Natural killer cell (primary cell): ENCODE data around the gene JAZF1. TPM values are rescaled to one million over a fixed set of nuclear protein-coding genes. Genes with fewer than 3 reads are reported as not detected.
"Not testable (repeated sequence)": the region's sequence is repeated elsewhere in the genome, so short reads cannot be mapped to it uniquely, and the experiment has no call there.

Experiments
- ATAC-seq, 3 donors: fragments of 150-1000 bp in 2 of 3; fragments of 200-7000 bp in 1 of 3; cut with Tn5 transposase; 1 replicate in 1 of 3; 2 replicates in 2 of 3; pipeline ENCODE4 v1.10.0; 2021; ENCODE audit warnings: mild to moderate bottlenecking in 2 of 3, moderate library complexity in 2 of 3
- DNase-seq, 2 donors: peaks; one replicate each; pipeline versions ENCODE4 v3.0.0 to v3.0.0-alpha.2; 2013 to 2021; ENCODE audit warnings: mixed read lengths in 1 of 2
- H3K27ac ChIP-seq: one replicate; pipeline ENCODE4 v1.5.1; 2013; ENCODE audit warnings: mild to moderate bottlenecking, low read length
- H3K27me3 ChIP-seq: one replicate; pipeline ENCODE4 v1.6.1; 2013; ENCODE audit warnings: low read length; ENCODE audit not compliant: control insufficient read depth, insufficient read depth
- H3K36me3 ChIP-seq: one replicate; pipeline ENCODE4 v1.6.1; 2013; ENCODE audit warnings: low read length; ENCODE audit not compliant: control insufficient read depth, insufficient read depth
- H3K4me1 ChIP-seq: one replicate; pipeline ENCODE4 v1.6.1; 2013; ENCODE audit warnings: low read length; ENCODE audit not compliant: control insufficient read depth, insufficient read depth
- H3K4me3 ChIP-seq: one replicate; pipeline ENCODE4 v1.5.1; 2013; ENCODE audit warnings: low read length
- H3K9me3 ChIP-seq: one replicate; pipeline ENCODE4 v1.6.1; 2013; ENCODE audit warnings: low read length; ENCODE audit not compliant: control insufficient read depth, insufficient read depth
- H3K27ac Mint-ChIP-seq, 2 donors: one replicate each; pipeline ENCODE4 v1.8.0; 2022; ENCODE audit warnings: mild to moderate bottlenecking in 2 of 2, mixed read lengths in 2 of 2, moderate library complexity in 1 of 2
- H3K27me3 Mint-ChIP-seq, 2 donors: one replicate each; pipeline ENCODE4 v1.8.0; 2022; ENCODE audit warnings: low read depth in 2 of 2, mixed read lengths in 2 of 2
- H3K36me3 Mint-ChIP-seq: one replicate; pipeline ENCODE4 v1.8.0; 2022; ENCODE audit warnings: mixed read lengths
- H3K4me1 Mint-ChIP-seq, 2 donors: one replicate each; pipeline ENCODE4 v1.8.0; 2022; ENCODE audit warnings: mixed read lengths in 2 of 2
- H3K4me3 Mint-ChIP-seq: one replicate; pipeline ENCODE4 v1.8.0; 2022; ENCODE audit warnings: mild to moderate bottlenecking, moderate library complexity, mixed read lengths
- H3K9me3 Mint-ChIP-seq, 2 donors: one replicate each; pipeline ENCODE4 v1.8.0; 2022; ENCODE audit warnings: mixed read lengths in 2 of 2
- CTCF ChIP-seq: fragments of 200-600 bp; IDR thresholded peaks from one replicate; pipeline ENCODE4 v1.8.0; 2022; ENCODE audit warnings: antibody characterized with exemption
- WGBS: methylation state at CpG from one replicate; pipeline ENCODE4 v1.1.7; 2013; ENCODE audit warnings: missing lambda C conversion rate; ENCODE audit not compliant: insufficient coverage; 5-methylcytosine and 5-hydroxymethylcytosine counted together
- intact Hi-C: fragments of 100-400 bp; cut with micrococcal nuclease; formaldehyde crosslinking; loops from one replicate; pipeline ENCODE4 v1.14.2; 2022
- total RNA-seq, 4 donors: library from RNA; stranded (reverse); fragments of 120-200 nt in 1 of 4; gene quantifications; one replicate each; pipeline versions ENCODE4 v1.2.3 to v1.2.4, GENCODE V29; 2013 to 2022

Gene JAZF1
- total RNA-seq, 3 donors from 2014 or later (not counting 1 experiment from before 2014, with no cell fraction given), result 82.5 to 89.7 (median 87.6) TPM

DNA sequence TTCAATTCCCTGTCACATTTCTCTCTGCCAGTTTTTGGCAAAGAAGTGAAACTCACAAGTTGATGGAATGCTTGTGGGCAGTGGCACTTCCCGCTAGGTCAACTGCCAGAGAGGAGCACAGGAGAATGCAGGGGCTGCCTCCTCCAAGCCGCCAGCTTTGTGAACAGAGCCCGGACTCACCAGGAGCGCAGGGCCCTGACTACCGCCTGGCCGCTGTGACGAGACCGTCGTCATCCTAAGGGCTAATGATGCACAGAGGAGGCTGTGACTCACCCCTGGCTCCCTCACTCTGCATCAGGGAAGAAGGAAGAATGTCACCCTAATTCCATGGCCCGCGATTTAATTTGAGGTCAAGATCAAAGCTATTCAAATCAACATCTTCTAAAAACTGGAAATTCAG, 316.7 kb downstream of the JAZF1 start:
- ATAC-seq (no peak), DNase-seq (no peak)
- no peaks in the 10 kb centered on the region for H3K9me3 ChIP-seq
- intact Hi-C loops, result no loop called here
- 98% methylated on average over 11 of the region's 11 CpGs for WGBS
- H3K36me3 ChIP-seq, result no peaks in the 10 kb centered on the region
- H3K36me3 Mint-ChIP-seq, result peaks cover 8% of the 10 kb centered on the region
- no peaks in the 10 kb centered on the region for H3K27me3 Mint-ChIP-seq
- H3K27ac ChIP-seq, result no peak overlapping the region
- no peak overlapping the region for H3K4me3 ChIP-seq
- peak overlapping the region in 1 of 2 donors; percentile 43 for H3K27ac Mint-ChIP-seq
- no peak for TF ChIP-seq CTCF
- peaks cover 53 to 66% of the 10 kb centered on the region in 2 donors for H3K4me1 Mint-ChIP-seq
- peaks cover 4% of the 10 kb centered on the region for H3K4me1 ChIP-seq
- H3K4me3 Mint-ChIP-seq, result no peak overlapping the region
- no peaks in the 10 kb centered on the region for H3K9me3 Mint-ChIP-seq
- H3K27me3 ChIP-seq, result no peaks in the 10 kb centered on the region

DNA sequence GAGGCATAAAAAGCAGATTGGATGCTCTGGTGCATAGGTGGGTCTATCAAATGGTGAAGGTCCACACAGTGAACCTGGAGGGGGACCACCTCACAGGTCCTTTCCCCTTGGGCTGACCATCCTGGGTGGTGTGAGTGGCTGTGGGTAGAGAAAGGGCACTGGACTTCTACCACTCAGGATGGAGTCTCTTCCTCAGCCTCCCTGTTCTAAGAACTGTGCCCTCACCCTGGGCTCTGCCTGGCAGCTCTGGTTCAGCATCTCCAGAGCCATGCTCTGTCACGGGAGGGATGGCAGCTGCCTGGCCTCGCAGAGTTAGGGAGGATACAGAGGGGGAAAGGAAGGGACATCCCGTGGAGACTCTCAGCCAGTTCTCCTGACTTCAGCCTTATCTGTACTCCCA, 318.8 kb downstream of the JAZF1 start:
- peaks cover 48 to 61% of the 10 kb centered on the region in 2 donors for H3K4me1 Mint-ChIP-seq
- Histone ChIP-seq H3K36me3 (no peaks in the 10 kb centered on the region), H3K27ac (no peak overlapping the region), H3K9me3 (no peaks in the 10 kb centered on the region), H3K4me3 (no peak overlapping the region), H3K4me1 (peaks cover 2% of the 10 kb centered on the region), H3K27me3 (no peaks in the 10 kb centered on the region)
- H3K27ac Mint-ChIP-seq, result peak overlapping the region; percentile 70 to 88
- no peak for ATAC-seq
- intact Hi-C loops, result no loop called here
- WGBS, result 100% methylated on average over 2 of the region's 3 CpGs
- no peak for TF ChIP-seq CTCF
- H3K27me3 Mint-ChIP-seq, result no peaks in the 10 kb centered on the region
- no peak overlapping the region for H3K4me3 Mint-ChIP-seq
- no peaks in the 10 kb centered on the region for H3K9me3 Mint-ChIP-seq
- no peak for DNase-seq
- peaks cover 8% of the 10 kb centered on the region for H3K36me3 Mint-ChIP-seq

DNA sequence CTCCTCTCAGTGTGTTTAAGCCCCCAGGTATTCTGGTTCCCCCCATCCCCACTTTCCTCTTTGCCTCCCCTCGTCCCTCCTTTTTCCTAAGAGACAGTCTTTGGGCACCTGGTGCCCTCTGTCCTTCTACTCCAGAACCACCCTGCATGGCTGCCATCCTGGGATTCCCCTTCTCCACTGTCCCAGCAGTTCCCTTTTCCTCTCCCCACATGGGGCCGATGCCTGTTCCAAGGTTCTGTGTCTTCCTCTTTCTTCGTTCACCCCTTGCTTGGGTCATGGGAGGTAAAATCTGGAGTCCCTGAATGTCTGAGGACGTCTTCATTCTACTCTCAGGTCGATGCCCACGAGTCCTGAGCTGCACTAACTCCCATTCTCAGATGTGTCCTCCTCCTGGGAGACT, 319.8 kb downstream of the JAZF1 start:
- no peak overlapping the region for H3K4me3 Mint-ChIP-seq
- H3K27me3 Mint-ChIP-seq, result no peaks in the 10 kb centered on the region
- H3K27ac ChIP-seq, result no peak overlapping the region
- intact Hi-C loops, result no loop called here
- no peaks in the 10 kb centered on the region for H3K27me3 ChIP-seq
- no peaks in the 10 kb centered on the region for H3K9me3 ChIP-seq
- ATAC-seq (no peak), DNase-seq (no peak)
- no peaks in the 10 kb centered on the region for H3K4me1 ChIP-seq
- peaks cover 8% of the 10 kb centered on the region for H3K36me3 Mint-ChIP-seq
- H3K27ac Mint-ChIP-seq, result peak overlapping the region; percentile 70 to 88
- peaks cover 38 to 52% of the 10 kb centered on the region in 2 donors for H3K4me1 Mint-ChIP-seq
- WGBS, result 71% methylated on average over 6 of the region's 6 CpGs
- no peaks in the 10 kb centered on the region for H3K9me3 Mint-ChIP-seq
- no peak overlapping the region for H3K4me3 ChIP-seq
- no peak for TF ChIP-seq CTCF
- H3K36me3 ChIP-seq, result no peaks in the 10 kb centered on the region

DNA sequence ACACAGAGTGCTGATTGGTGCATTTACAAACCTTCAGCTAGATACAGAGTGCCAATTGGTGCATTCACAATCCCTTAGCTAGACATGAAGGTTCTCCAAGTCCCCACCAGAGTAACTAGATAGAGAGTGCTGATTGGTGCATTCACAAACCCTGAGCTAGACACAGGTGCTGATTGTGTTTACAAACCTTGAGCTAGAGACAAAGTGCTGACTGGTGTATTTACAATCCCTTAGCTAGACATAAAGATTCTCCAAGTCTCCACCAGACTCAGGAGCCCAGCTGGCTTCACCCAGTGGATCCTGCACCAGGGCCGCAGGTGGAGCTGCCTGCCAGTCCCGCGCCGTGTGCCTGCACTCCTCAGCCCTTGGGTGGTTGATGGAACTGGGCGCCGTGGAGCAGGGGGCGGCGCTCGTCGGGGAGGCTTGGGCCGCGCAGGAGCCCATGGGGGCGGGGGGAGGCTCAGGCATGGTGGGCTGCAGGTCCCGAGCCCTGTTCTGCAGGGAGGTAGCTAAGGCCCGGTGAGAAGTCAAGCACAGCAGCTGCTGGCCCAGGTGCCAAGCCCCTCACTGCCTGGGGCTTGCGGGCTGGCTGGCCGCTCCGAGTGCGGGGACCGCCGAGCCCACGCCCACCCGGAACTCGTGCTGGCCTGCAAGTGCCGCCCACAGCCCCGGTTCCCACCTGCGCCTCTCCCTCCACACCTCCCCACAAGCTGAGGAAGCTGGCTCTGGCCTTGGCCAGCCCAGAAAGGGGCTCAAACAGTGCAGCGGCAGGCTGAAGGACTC, 323.7 kb downstream of the JAZF1 start:
- H3K9me3 ChIP-seq, H3K9me3 Mint-ChIP-seq, H3K27ac Mint-ChIP-seq, H3K27ac ChIP-seq, H3K4me3 ChIP-seq, H3K4me1 ChIP-seq, H3K27me3 ChIP-seq, intact Hi-C loops, DNase-seq, ATAC-seq, H3K27me3 Mint-ChIP-seq, H3K36me3 ChIP-seq, H3K4me3 Mint-ChIP-seq: not testable (repeated sequence)
- WGBS, result 96% methylated on average over 28 of the region's 28 CpGs
- Mint-ChIP-seq H3K4me1 (peaks cover 61 to 67% of the 10 kb centered on the region in 2 donors), H3K36me3 (peaks cover 18% of the 10 kb centered on the region)
